Measurements from ENCODE around the gene SLC12A1. TPM values are rescaled to one million over a fixed set of nuclear protein-coding genes. Genes with fewer than 3 reads are reported as not detected.

The SLC12A1 gene
- total RNA-seq, 2 donors from 2014 or later: not detected

DNA sequence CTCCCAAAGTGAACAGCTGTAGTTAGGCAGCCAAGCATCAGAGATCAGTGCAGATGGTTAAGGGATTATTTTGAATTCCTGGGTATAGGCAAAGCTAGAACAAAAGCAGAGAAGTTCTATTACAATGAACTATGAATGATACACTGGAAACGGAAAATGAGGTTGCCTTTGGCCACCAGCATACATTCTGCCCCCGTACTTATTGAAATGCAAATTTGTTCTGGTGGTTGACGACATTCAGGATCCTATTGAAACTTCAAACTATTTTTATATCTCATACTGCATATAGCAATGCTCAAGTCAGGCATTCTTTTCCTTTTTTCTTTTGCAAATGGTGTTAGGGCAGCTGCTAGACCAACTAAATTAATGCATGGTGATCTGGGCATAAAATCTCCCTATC, 61.7 kb downstream of the SLC12A1 start:
- no peak overlapping the region for H3K4me3 Mint-ChIP-seq

DNA sequence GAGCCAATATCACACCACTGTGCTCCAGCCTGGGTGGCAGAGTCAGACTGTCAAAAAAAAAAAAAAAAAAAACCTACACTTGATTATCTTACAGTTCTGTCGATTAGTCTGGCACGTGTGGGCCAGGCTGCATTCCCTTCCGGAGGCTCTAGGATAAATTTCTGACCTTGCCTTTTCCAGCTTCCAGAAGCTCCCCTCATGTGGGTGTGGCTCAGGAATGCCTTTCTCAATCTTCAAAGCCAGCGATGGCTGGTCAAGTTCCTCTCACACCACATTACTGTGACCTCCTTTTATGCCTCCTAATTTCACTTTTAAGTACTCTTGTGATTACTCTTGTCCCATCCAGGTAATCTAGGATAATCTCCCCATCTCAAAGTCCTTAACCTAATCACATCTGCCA, 66.9 kb downstream of the SLC12A1 start:
- no peak overlapping the region for H3K9ac ChIP-seq (ENCODE audit: extremely low read depth, low read length, poor library complexity, severe bottlenecking)
- no peak for TF ChIP-seq CTCF (conservative IDR thresholded peaks at IDR 0.05)
- no peaks in the 10 kb centered on the region for H3K36me3 ChIP-seq (ENCODE audit: control insufficient read depth, insufficient read depth, low read length)
- no peaks in the 10 kb centered on the region for H3K9me3 Mint-ChIP-seq
- no peak for DNase-seq
- no peak overlapping the region for H3K27ac Mint-ChIP-seq
- H3K4me3 Mint-ChIP-seq: no peak overlapping the region
- no peaks in the 10 kb centered on the region for H3K4me1 ChIP-seq (ENCODE audit: control insufficient read depth, insufficient read depth, low read length)
- H3K27me3 Mint-ChIP-seq (ENCODE audit: insufficient read depth): no peaks in the 10 kb centered on the region
- no peak overlapping the region for H3K27ac ChIP-seq (ENCODE audit: low read depth, low read length)
- no peaks in the 10 kb centered on the region for H3K27me3 ChIP-seq (ENCODE audit: control insufficient read depth, insufficient read depth, low read length, poor library complexity, severe bottlenecking)
- H3K9me3 ChIP-seq (ENCODE audit: control insufficient read depth, low read length): no peaks in the 10 kb centered on the region
- WGBS, 2 experiments (ENCODE audit: insufficient coverage in 1 of 2, insufficient read length in 1 of 2): 79 to 86% methylated on average over 3 to 4 of the region's 4 CpGs
- H3K36me3 Mint-ChIP-seq (ENCODE audit: low read depth): no peaks in the 10 kb centered on the region
- H3K4me3 ChIP-seq (ENCODE audit: low read length): no peak overlapping the region
- peaks cover 3% of the 10 kb centered on the region for H3K4me1 Mint-ChIP-seq

More for the DNA sequence above, 61.7 kb downstream of the SLC12A1 start:
- peaks cover 7% of the 10 kb centered on the region for H3K4me1 ChIP-seq (ENCODE audit: control insufficient read depth, insufficient read depth, low read length)
- H3K36me3 ChIP-seq (ENCODE audit: control insufficient read depth, insufficient read depth, low read length): no peaks in the 10 kb centered on the region
- Mint-ChIP-seq H3K36me3 (ENCODE audit: low read depth) (no peaks in the 10 kb centered on the region), H3K27me3 (ENCODE audit: insufficient read depth) (no peaks in the 10 kb centered on the region), H3K27ac (no peak overlapping the region), H3K4me1 (peaks cover 17% of the 10 kb centered on the region), H3K9me3 (no peaks in the 10 kb centered on the region)
- no peak overlapping the region for H3K27ac ChIP-seq (ENCODE audit: low read depth, low read length)
- no peak overlapping the region for H3K9ac ChIP-seq (ENCODE audit: extremely low read depth, low read length, poor library complexity, severe bottlenecking)
- no peak overlapping the region for H3K4me3 ChIP-seq (ENCODE audit: low read length)
- no peaks in the 10 kb centered on the region for H3K9me3 ChIP-seq (ENCODE audit: control insufficient read depth, low read length)
- H3K27me3 ChIP-seq (ENCODE audit: control insufficient read depth, insufficient read depth, low read length, poor library complexity, severe bottlenecking): no peaks in the 10 kb centered on the region
- no peak for DNase-seq
- no peak for TF ChIP-seq CTCF (conservative IDR thresholded peaks at IDR 0.05)
- 50 to 87% methylated on average over 1 to 3 of the region's 3 CpGs for WGBS, 2 experiments (ENCODE audit: insufficient coverage in 1 of 2, insufficient read length in 1 of 2)

GRCh38 chr15:48278666-48279065, 72.6 kb downstream of the SLC12A1 start:
- peaks cover 2% of the 10 kb centered on the region for H3K27me3 Mint-ChIP-seq (ENCODE audit: insufficient read depth)
- no peak overlapping the region for H3K27ac Mint-ChIP-seq
- Histone ChIP-seq H3K4me3 (ENCODE audit: low read length) (no peak overlapping the region), H3K27me3 (ENCODE audit: control insufficient read depth, insufficient read depth, low read length, poor library complexity, severe bottlenecking) (peaks cover 10% of the 10 kb centered on the region), H3K9ac (ENCODE audit: extremely low read depth, low read length, poor library complexity, severe bottlenecking) (no peak overlapping the region), H3K4me1 (ENCODE audit: control insufficient read depth, insufficient read depth, low read length) (no peaks in the 10 kb centered on the region), H3K27ac (ENCODE audit: low read depth, low read length) (no peak overlapping the region), H3K9me3 (ENCODE audit: control insufficient read depth, low read length) (no peaks in the 10 kb centered on the region), H3K36me3 (ENCODE audit: control insufficient read depth, insufficient read depth, low read length) (no peaks in the 10 kb centered on the region)
- no peak overlapping the region for H3K4me3 Mint-ChIP-seq
- no peaks in the 10 kb centered on the region for H3K4me1 Mint-ChIP-seq
- H3K36me3 Mint-ChIP-seq (ENCODE audit: low read depth): no peaks in the 10 kb centered on the region
- H3K9me3 Mint-ChIP-seq: no peaks in the 10 kb centered on the region
- no peak for DNase-seq
- TF ChIP-seq CTCF (conservative IDR thresholded peaks at IDR 0.05): no peak

All from endodermal cell (in vitro differentiated cells).